Sigmoid colon (tissue), 4 donors: ENCODE data around the gene GPS1.

Experiments used
- CTCF ChIP-seq, 4 experiments: fragments of 450-650 bp in 3 of 4; fragments of 200-600 bp in 1 of 4; IDR thresholded peaks; one replicate each; pipeline ENCODE4 v1.5.1; 2016 to 2019; ENCODE audit warnings: antibody characterized with exemption in 4 of 4, mild to moderate bottlenecking in 3 of 4, moderate library complexity in 2 of 4
- EP300 ChIP-seq, 4 donors: sonication (generic); formaldehyde crosslinking; IDR thresholded peaks; one replicate each; pipeline ENCODE4 v1.6.1; 2017; ENCODE audit warnings: antibody characterized with exemption in 4 of 4
- POLR2AphosphoS5 ChIP-seq, 4 donors: sonication (generic); formaldehyde crosslinking; IDR thresholded peaks; one replicate each; pipeline ENCODE4 v1.6.1; 2017; ENCODE audit warnings: antibody characterized with exemption in 4 of 4

- no peak for TF ChIP-seq CTCF (IDR thresholded peaks at IDR 0.05)
- TF ChIP-seq EP300 (IDR thresholded peaks at IDR 0.05), result no peak
- no peak for TF ChIP-seq POLR2AphosphoS5 (IDR thresholded peaks at IDR 0.05)
Observed at GRCh38 chr17:82039695-82040299, 11.9 kb upstream of the GPS1 start.
